Measurements from ENCODE around the gene FCHO1. TPM values are rescaled to one million over a fixed set of nuclear protein-coding genes. Genes with fewer than 3 reads are reported as not detected.

FCHO1 gene
- total and polyA plus RNA-seq, 2 experiments from 2014 or later, result 18.5 to 42.3 TPM

DNA sequence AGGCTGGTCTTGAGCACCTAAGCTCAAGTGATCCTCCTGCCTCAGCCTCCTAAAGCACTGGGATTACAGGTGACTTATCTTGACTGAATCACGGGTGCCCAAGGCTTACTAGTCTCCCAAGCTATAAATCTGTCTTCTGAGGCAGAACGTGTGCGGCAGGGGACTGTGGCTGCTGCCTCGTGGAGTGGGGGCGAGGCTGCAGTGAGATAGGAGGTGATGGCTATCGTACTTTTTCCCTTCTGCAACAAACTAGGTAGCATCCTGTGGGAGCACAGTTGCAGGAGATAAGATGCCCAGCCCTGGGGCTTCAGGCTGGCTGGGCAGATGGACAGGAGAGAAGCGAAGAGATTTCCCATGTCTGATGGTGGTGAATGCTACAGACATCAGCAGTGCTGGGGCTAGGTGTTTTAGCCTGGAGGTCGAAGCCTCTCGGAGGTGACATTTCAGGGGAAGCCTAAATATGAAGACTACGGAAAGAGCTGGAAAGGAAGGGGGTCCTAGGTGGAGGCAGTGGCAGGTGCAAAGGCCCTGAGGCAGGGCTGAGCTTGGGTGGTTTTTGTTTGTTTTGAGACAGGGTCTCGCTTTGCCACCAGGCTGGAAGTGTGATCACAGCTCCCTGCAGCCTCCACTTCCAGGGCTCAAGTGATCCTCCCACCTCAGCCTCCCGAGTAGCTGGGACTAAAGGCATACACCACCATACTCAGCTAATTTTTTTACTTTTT is 51.0 kb downstream of the FCHO1 start:
- TF ChIP-seq NANOG (IDR thresholded peaks at IDR 0.05; ENCODE audit: borderline replicate concordance), result no peak
- TF ChIP-seq, protein P1, sequence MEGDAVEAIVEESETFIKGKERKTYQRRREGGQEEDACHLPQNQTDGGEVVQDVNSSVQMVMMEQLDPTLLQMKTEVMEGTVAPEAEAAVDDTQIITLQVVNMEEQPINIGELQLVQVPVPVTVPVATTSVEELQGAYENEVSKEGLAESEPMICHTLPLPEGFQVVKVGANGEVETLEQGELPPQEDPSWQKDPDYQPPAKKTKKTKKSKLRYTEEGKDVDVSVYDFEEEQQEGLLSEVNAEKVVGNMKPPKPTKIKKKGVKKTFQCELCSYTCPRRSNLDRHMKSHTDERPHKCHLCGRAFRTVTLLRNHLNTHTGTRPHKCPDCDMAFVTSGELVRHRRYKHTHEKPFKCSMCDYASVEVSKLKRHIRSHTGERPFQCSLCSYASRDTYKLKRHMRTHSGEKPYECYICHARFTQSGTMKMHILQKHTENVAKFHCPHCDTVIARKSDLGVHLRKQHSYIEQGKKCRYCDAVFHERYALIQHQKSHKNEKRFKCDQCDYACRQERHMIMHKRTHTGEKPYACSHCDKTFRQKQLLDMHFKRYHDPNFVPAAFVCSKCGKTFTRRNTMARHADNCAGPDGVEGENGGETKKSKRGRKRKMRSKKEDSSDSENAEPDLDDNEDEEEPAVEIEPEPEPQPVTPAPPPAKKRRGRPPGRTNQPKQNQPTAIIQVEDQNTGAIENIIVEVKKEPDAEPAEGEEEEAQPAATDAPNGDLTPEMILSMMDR (conservative IDR thresholded peaks at IDR 0.05; ENCODE audit: low read depth in 2 of 2), result no peak
- no peak for TF ChIP-seq STAT1 (IDR thresholded peaks at IDR 0.05; ENCODE audit: unreplicated experiment)
- TF ChIP-seq POLR2AphosphoS5 (IDR thresholded peaks at IDR 0.05; ENCODE audit: low read depth), result no peak
- Mint-ChIP-seq H3K4me1 (no peaks in the 10 kb centered on the region), H3K27ac (no peak overlapping the region), H3K9me3 (no peaks in the 10 kb centered on the region), H3K4me3 (no peak overlapping the region), H3K36me3 (ENCODE audit: low read depth) (no peaks in the 10 kb centered on the region), H3K27me3 (ENCODE audit: insufficient read depth, low read depth, poor library complexity) (peaks cover 4% of the 10 kb centered on the region)
- Histone ChIP-seq H3K27me3 (ENCODE audit: insufficient read depth) (no peaks in the 10 kb centered on the region), H3K4me1 (ENCODE audit: insufficient read depth) (no peaks in the 10 kb centered on the region), H3K9me2 (ENCODE audit: insufficient read depth) (no peaks in the 10 kb centered on the region), H3F3A (replicated peaks; ENCODE audit: low read depth) (no peaks in the 10 kb centered on the region), H3K27ac (ENCODE audit: low read depth) (no peak overlapping the region), H3K4me3 (no peak overlapping the region), H3K79me2 (replicated peaks; ENCODE audit: insufficient read depth) (no peaks in the 10 kb centered on the region), H2AFZ (no peak overlapping the region), H3K36me3 (ENCODE audit: insufficient read depth) (no peaks in the 10 kb centered on the region), H3K4me2 (no peak overlapping the region), H4K20me1 (replicated peaks; ENCODE audit: insufficient read depth) (no peaks in the 10 kb centered on the region)
- no peak for DNase-seq (ENCODE audit: low spot score)
- no peak for ATAC-seq

DNA sequence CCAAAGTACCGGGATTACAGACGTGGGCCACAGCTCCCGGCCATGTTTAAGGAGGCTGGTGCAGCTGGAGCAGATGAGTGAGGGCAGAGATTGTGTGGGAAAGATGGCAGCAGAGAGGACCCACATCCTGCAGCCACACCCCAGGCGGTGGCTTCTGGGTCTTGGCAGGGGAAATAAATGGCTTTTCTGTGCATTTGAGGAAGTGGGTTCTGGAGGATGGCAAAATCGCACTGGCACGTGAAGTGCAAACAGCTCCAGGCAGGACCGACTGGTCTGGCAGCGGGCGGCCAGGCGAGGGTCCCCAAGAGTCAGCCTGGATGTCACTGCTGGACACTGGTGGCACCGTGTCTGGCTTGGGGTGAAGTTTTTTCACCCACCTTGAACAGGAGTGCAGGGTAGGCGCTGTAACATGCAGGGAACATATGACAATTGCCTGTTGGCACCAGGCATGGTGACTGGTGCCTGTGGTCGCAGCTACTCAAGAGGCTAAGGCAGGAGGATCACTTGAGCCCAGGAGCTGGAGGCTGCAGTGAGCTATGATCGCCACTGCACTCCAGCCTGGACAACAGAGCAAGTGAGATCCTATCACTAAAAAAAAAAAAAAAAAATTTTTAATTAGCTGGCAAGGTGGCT is 52.1 kb downstream of the FCHO1 start:
- DNase-seq (ENCODE audit: low spot score) (no peak), ATAC-seq (no peak)
- Histone ChIP-seq H3K36me3 (ENCODE audit: insufficient read depth) (no peaks in the 10 kb centered on the region), H3K4me3 (no peak overlapping the region), H3K4me2 (no peak overlapping the region), H3K79me2 (replicated peaks; ENCODE audit: insufficient read depth) (no peaks in the 10 kb centered on the region), H3K4me1 (ENCODE audit: insufficient read depth) (no peaks in the 10 kb centered on the region), H3K27ac (ENCODE audit: low read depth) (no peak overlapping the region), H3F3A (replicated peaks; ENCODE audit: low read depth) (no peaks in the 10 kb centered on the region), H2AFZ (no peak overlapping the region), H3K9me2 (ENCODE audit: insufficient read depth) (no peaks in the 10 kb centered on the region), H4K20me1 (replicated peaks; ENCODE audit: insufficient read depth) (no peaks in the 10 kb centered on the region), H3K27me3 (ENCODE audit: insufficient read depth) (no peaks in the 10 kb centered on the region)
- Mint-ChIP-seq H3K27ac (no peak overlapping the region), H3K36me3 (ENCODE audit: low read depth) (no peaks in the 10 kb centered on the region), H3K4me3 (no peak overlapping the region; the same call in 2 of the 3 replicates), H3K27me3 (ENCODE audit: insufficient read depth, low read depth, poor library complexity) (peaks cover 2% of the 10 kb centered on the region), H3K4me1 (no peaks in the 10 kb centered on the region), H3K9me3 (no peaks in the 10 kb centered on the region)
- no peak for TF ChIP-seq NANOG (IDR thresholded peaks at IDR 0.05; ENCODE audit: borderline replicate concordance)

DNA sequence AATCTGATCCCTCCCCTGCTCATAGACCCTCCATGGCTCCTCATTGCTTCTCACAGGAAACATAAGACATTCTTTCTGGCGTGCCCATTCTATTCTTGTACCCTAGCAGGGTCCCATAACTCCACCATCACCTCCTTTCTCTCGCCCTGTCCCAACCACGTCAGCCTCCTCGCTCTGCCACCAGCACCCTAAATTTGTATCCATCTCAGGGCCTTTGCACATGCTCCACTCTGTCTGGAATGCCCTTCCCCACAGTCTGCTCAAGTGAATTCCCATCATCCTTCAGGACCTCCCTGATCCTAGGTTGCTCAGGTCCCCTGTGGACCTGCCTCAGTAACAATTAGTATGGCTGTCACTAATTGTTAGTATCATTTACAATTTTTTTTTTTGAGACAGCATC is 54.1 kb downstream of the FCHO1 start:
- DNase-seq (ENCODE audit: low spot score) (no peak), ATAC-seq (no peak)
- Histone ChIP-seq H3K9me2 (ENCODE audit: insufficient read depth) (no peaks in the 10 kb centered on the region), H3K4me1 (ENCODE audit: insufficient read depth) (no peaks in the 10 kb centered on the region), H2AFZ (no peak overlapping the region), H3K27me3 (ENCODE audit: insufficient read depth) (no peaks in the 10 kb centered on the region), H3K79me2 (replicated peaks; ENCODE audit: insufficient read depth) (no peaks in the 10 kb centered on the region), H3K4me3 (no peak overlapping the region), H3K36me3 (ENCODE audit: insufficient read depth) (no peaks in the 10 kb centered on the region), H4K20me1 (replicated peaks; ENCODE audit: insufficient read depth) (no peaks in the 10 kb centered on the region), H3K4me2 (no peak overlapping the region), H3K27ac (ENCODE audit: low read depth) (no peak overlapping the region), H3F3A (replicated peaks; ENCODE audit: low read depth) (no peaks in the 10 kb centered on the region)
- Mint-ChIP-seq H3K4me3 (no peak overlapping the region), H3K9me3 (no peaks in the 10 kb centered on the region), H3K27ac (no peak overlapping the region), H3K4me1 (no peaks in the 10 kb centered on the region), H3K36me3 (ENCODE audit: low read depth) (no peaks in the 10 kb centered on the region), H3K27me3 (ENCODE audit: insufficient read depth, low read depth, poor library complexity) (peaks cover 4% of the 10 kb centered on the region)
- no peak for TF ChIP-seq JUNB (IDR thresholded peaks at IDR 0.05; ENCODE audit: unreplicated experiment)
- TF ChIP-seq NANOG (IDR thresholded peaks at IDR 0.05; ENCODE audit: borderline replicate concordance), result no peak
- TF ChIP-seq, protein P1 (conservative IDR thresholded peaks at IDR 0.05; ENCODE audit: low read depth in 2 of 2), result no peak
- no peak for TF ChIP-seq POLR2AphosphoS5 (IDR thresholded peaks at IDR 0.05; ENCODE audit: low read depth)

Measured in GM23338 (cell line).